ENCODE results near the gene BTBD3. TPM values are rescaled to one million over a fixed set of nuclear protein-coding genes. Genes with fewer than 3 reads are reported as not detected.

Gene BTBD3
- total RNA-seq, 1 experiment from 2014 or later, result 78.9 TPM

DNA sequence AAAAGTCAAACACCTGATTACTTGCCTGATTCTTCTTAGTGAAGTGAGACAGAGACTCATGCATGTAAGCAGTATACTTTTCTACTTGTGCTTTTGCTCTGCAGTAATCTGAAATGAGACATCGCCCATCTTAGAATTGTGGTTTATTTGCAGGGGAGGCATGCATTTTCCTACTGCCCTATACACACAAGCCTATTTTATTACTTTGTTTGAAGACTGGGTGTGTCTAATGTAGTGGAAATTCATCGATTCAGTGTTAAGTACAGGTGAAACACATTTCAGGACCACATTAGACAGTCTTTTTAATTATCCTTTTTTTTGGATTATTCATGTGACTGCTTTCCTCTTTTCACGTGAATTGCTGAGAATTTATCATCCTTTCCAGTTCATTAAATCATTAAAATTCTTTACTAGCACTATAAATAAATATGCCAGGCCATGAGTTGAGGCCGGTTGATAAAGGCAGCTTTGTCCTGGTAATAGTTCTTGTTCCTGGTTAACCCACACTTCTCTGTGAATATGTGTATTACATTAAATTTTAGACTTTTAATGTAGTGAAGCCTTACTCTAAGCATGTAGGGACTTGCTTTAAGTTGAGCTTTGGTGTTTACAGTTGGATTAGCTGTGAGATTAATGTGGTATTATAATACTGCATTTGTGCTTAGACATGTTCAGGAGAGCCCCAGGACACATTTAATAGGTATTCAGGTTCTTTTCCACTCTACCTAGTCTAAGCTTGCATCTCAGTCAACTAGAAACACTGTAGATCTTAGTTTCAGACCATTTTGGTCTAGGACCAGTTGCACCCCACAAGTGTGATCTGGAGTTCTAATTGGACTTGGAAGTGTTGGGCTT, 10.8 kb upstream of the BTBD3 start:
- no peak for DNase-seq (ENCODE audit: low read depth, low spot score)
- in situ Hi-C loops (cut with HindIII; ENCODE audit: low pct_unique_long_range_greater_than_20kb, low sequenced_read_pairs), result no loop called here

GRCh38 chr20:11907621-11908020, 10.1 kb upstream of the BTBD3 start:
- DNase-seq (ENCODE audit: low read depth, low spot score), result no peak
- in situ Hi-C loops (cut with HindIII; ENCODE audit: low pct_unique_long_range_greater_than_20kb, low sequenced_read_pairs), result no loop called here

GRCh38 chr20:11912013-11912658, 5.6 kb upstream of the BTBD3 start:
- DNase-seq (ENCODE audit: low read depth, low spot score), result peak; percentile 69
- in situ Hi-C loops (cut with HindIII; ENCODE audit: low pct_unique_long_range_greater_than_20kb, low sequenced_read_pairs), result no loop called here

DNA sequence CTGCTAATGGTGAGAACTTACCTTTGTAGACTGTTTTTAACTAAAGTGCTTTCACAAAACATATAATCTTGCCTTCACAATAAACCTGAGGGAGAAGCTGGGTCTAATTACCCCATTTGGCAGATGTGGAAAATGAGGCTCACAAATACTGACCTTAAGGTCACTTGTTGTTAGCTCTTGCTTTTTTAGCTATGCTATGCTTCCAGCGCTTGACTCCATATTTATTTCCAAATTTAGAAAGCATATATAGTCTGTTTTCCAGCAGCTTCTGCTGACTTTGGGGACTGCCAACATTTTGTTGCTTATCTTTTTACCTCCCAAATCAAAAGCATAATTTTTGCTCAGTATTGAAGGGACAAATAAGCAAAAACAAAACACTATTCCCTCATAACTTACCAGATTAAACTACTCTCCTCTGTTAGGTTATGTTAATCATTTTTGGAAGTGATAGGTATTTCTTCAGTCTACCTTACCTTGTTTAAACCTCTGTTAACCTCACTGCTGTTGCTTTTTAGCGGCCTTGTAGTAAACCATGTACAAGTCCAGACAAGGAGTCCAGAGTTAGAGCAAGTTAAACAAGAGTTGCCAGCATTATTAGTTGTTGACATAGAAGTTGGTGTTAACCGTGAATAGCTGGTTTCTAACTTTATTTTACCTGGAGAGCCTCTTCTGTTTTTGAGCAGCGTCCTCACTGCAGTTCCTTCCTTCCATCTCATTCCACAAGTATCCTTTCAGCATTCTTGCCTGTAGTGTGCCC, 4.9 kb upstream of the BTBD3 start:
- DNase-seq (ENCODE audit: low read depth, low spot score), result no peak
- in situ Hi-C loops (cut with HindIII; ENCODE audit: low pct_unique_long_range_greater_than_20kb, low sequenced_read_pairs), result no loop called here

- in situ Hi-C loops (cut with HindIII; ENCODE audit: low pct_unique_long_range_greater_than_20kb, low sequenced_read_pairs), result no loop called here
- DNase-seq (ENCODE audit: low read depth, low spot score), result no peak
These were observed 725 bp downstream of the BTBD3 start for GRCh38 chr20:11918391-11918845.

- DNase-seq (ENCODE audit: low read depth, low spot score), result no peak
- in situ Hi-C loops (cut with HindIII; ENCODE audit: low pct_unique_long_range_greater_than_20kb, low sequenced_read_pairs), result no loop called here
These were observed 1.3 kb downstream of the BTBD3 start for GRCh38 chr20:11918981-11919380.

DNA sequence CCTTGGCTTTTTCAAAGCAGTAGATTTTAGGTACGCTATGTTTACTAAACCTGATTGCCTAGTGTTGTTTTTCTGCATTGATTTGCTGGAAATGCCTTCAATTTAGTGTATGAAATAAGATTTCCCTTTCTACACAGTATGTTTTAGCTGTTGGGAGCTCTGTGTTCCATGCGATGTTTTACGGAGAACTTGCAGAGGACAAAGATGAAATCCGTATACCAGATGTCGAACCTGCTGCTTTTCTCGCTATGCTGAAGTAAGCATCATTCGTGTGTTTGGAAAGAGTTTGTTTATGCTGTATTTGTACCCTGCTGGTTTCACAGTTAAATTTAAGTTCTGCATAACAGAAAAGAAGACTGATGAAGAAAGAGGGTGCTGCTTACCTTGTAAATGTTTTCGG, 1.9 kb downstream of the BTBD3 start:
- DNase-seq (ENCODE audit: low read depth, low spot score), result no peak
- in situ Hi-C loops (cut with HindIII; ENCODE audit: low pct_unique_long_range_greater_than_20kb, low sequenced_read_pairs), result no loop called here

DNA sequence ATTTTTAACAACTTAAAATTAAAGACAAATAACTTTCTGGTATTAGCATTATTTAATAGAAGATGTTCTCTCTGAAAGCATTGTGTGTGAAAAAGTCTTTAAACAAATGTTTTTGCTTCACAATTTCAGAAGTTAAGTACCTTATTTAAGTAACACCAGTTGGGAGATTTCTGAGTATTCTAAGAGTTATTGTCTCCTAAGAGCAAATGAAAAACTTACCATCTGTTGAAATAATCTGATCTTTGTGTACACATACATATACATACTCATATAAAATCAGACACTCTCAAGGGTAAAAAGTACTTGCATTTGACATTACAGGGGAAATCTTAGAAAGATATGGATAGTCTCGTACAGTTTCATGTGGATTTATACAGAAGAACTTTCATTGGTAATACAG, 2.4 kb downstream of the BTBD3 start:
- in situ Hi-C loops (cut with HindIII; ENCODE audit: low pct_unique_long_range_greater_than_20kb, low sequenced_read_pairs), result no loop called here
- DNase-seq (ENCODE audit: low read depth, low spot score), result no peak

GRCh38 chr20:11921321-11921720, 3.6 kb downstream of the BTBD3 start:
- DNase-seq (ENCODE audit: low read depth, low spot score), result no peak
- in situ Hi-C loops (cut with HindIII; ENCODE audit: low pct_unique_long_range_greater_than_20kb, low sequenced_read_pairs), result no loop called here

GRCh38 chr20:11922561-11922960, 4.9 kb downstream of the BTBD3 start:
- no peak for DNase-seq (ENCODE audit: low read depth, low spot score)
- in situ Hi-C loops (cut with HindIII; ENCODE audit: low pct_unique_long_range_greater_than_20kb, low sequenced_read_pairs), result no loop called here

- in situ Hi-C loops (cut with HindIII; ENCODE audit: low pct_unique_long_range_greater_than_20kb, low sequenced_read_pairs), result no loop called here
- no peak for DNase-seq (ENCODE audit: low read depth, low spot score)
These were observed 7.2 kb downstream of the BTBD3 start for GRCh38 chr20:11924923-11925322.

- no peak for DNase-seq (ENCODE audit: low read depth, low spot score)
- in situ Hi-C loops (cut with HindIII; ENCODE audit: low pct_unique_long_range_greater_than_20kb, low sequenced_read_pairs), result no loop called here
These were observed 8.8 kb downstream of the BTBD3 start for GRCh38 chr20:11926292-11926998.

DNA sequence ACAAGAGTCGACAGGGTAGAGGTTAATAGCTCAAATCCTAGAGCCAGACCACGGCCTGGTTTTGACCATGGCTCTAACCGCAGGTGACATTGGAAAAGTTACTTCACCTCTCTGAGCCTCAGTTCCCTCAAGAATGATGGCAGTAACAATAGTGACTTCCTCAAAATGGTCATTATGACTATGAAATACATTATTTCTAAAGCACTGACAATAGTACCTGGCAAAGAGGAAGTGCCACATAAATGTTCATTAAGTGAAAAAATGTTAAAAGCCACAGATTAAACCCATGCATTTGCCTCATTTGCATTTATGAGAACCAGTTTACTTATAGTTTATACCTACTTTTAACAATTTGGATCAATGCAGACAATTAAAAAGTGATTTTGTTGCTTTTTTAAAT, 12.3 kb downstream of the BTBD3 start:
- no peak for DNase-seq (ENCODE audit: low read depth, low spot score)
- in situ Hi-C loops (cut with HindIII; ENCODE audit: low pct_unique_long_range_greater_than_20kb, low sequenced_read_pairs), result no loop called here

- in situ Hi-C loops (cut with HindIII; ENCODE audit: low pct_unique_long_range_greater_than_20kb, low sequenced_read_pairs), result no loop called here
- DNase-seq (ENCODE audit: low read depth, low spot score), result no peak
These were observed 17.8 kb downstream of the BTBD3 start for GRCh38 chr20:11935212-11936154.

- DNase-seq (ENCODE audit: low read depth, low spot score), result no peak
- in situ Hi-C loops (cut with HindIII; ENCODE audit: low pct_unique_long_range_greater_than_20kb, low sequenced_read_pairs), result no loop called here
These were observed 18.5 kb downstream of the BTBD3 start for GRCh38 chr20:11936157-11936556.

GRCh38 chr20:11937230-11937629, 19.5 kb downstream of the BTBD3 start:
- no peak for DNase-seq (ENCODE audit: low read depth, low spot score)
- in situ Hi-C loops (cut with HindIII; ENCODE audit: low pct_unique_long_range_greater_than_20kb, low sequenced_read_pairs), result no loop called here
